Activated CD8-positive, alpha-beta memory T cell treated with anti-CD3 and anti-CD28 coated beads, Interleukin-2, amount 10 ng/mL, durations not matched to agents 7 days and 5 days (primary cell): ENCODE data around the gene ASB5. TPM values are rescaled to one million over a fixed set of nuclear protein-coding genes. Genes with fewer than 3 reads are reported as not detected.
"Not testable (repeated sequence)": the region's sequence is repeated elsewhere in the genome, so short reads cannot be mapped to it uniquely, and the experiment has no call there.

Experiments used
- ATAC-seq: fragments of 150-1000 bp; cut with Tn5 transposase; one replicate; pipeline ENCODE4 v1.10.0; 2021; ENCODE audit warnings: moderate library complexity
- CTCF ChIA-PET: fragments of 350-600 bp; sonication (Branson Sonifier 250); formaldehyde crosslinking; loops from one replicate; lab custom pipeline; 2021; ENCODE audit warnings: antibody characterized with exemption; lab: Charles Lee
- DNase-seq: peaks from one replicate; pipeline ENCODE4 v3.0.0-alpha.2; 2020
- H3K27ac Mint-ChIP-seq: one replicate; pipeline ENCODE4 v1.8.0; 2021; ENCODE audit warnings: mild to moderate bottlenecking, mixed read lengths
- H3K27me3 Mint-ChIP-seq: one replicate; pipeline ENCODE4 v1.8.0; 2021; ENCODE audit warnings: mixed read lengths
- H3K36me3 Mint-ChIP-seq: one replicate; pipeline ENCODE4 v1.8.0; 2021; ENCODE audit warnings: mild to moderate bottlenecking, mixed read lengths
- H3K4me1 Mint-ChIP-seq: one replicate; pipeline ENCODE4 v1.8.0; 2021; ENCODE audit warnings: mixed read lengths
- H3K4me3 Mint-ChIP-seq: one replicate; pipeline ENCODE4 v1.8.0; 2021; ENCODE audit warnings: mild to moderate bottlenecking, moderate library complexity, mixed read lengths
- H3K9me3 Mint-ChIP-seq: one replicate; pipeline ENCODE4 v1.8.0; 2022; ENCODE audit warnings: low read depth, mixed read lengths
- total RNA-seq, 2 experiments: library from RNA; stranded (reverse); gene quantifications; one replicate each; pipeline ENCODE4 v1.2.3, GENCODE V29; 2021

ASB5 gene
- total RNA-seq, 2 experiments from 2014 or later: not detected

- no peak overlapping the region for H3K4me3 Mint-ChIP-seq
- no peak for DNase-seq
- CTCF ChIA-PET: no interaction called here
- no peak for ATAC-seq
- no peaks in the 10 kb centered on the region for H3K27me3 Mint-ChIP-seq
- H3K9me3 Mint-ChIP-seq: no peaks in the 10 kb centered on the region
- H3K36me3 Mint-ChIP-seq: no peaks in the 10 kb centered on the region
- H3K4me1 Mint-ChIP-seq: no peaks in the 10 kb centered on the region
- H3K27ac Mint-ChIP-seq: no peak overlapping the region
Measured at GRCh38 chr4:176293660-176294059, 24.6 kb upstream of the ASB5 start.

- Mint-ChIP-seq H3K9me3 (no peaks in the 10 kb centered on the region), H3K36me3 (no peaks in the 10 kb centered on the region), H3K4me1 (no peaks in the 10 kb centered on the region), H3K27ac (no peak overlapping the region), H3K27me3 (no peaks in the 10 kb centered on the region), H3K4me3 (no peak overlapping the region)
- ATAC-seq (no peak), DNase-seq (no peak)
- CTCF ChIA-PET: no interaction called here
Measured at GRCh38 chr4:176292920-176293319, 23.9 kb upstream of the ASB5 start.

GRCh38 chr4:176291748-176292147 lies 22.7 kb upstream of the ASB5 start:
- H3K4me1 Mint-ChIP-seq: no peaks in the 10 kb centered on the region
- H3K9me3 Mint-ChIP-seq: no peaks in the 10 kb centered on the region
- H3K27me3 Mint-ChIP-seq: no peaks in the 10 kb centered on the region
- H3K4me3 Mint-ChIP-seq: no peak overlapping the region
- no peak overlapping the region for H3K27ac Mint-ChIP-seq
- no peaks in the 10 kb centered on the region for H3K36me3 Mint-ChIP-seq
- no peak for DNase-seq
- CTCF ChIA-PET: no interaction called here
- ATAC-seq: no peak

GRCh38 chr4:176290520-176290919 lies 21.5 kb upstream of the ASB5 start:
- Mint-ChIP-seq H3K4me3 (no peak overlapping the region), H3K36me3 (no peaks in the 10 kb centered on the region)

GRCh38 chr4:176289561-176289960 lies 20.5 kb upstream of the ASB5 start:
- no peak for ATAC-seq
- CTCF ChIA-PET: no interaction called here
- H3K4me1 Mint-ChIP-seq: no peaks in the 10 kb centered on the region

More at GRCh38 chr4:176290520-176290919, 21.5 kb upstream of the ASB5 start:
- no peak overlapping the region for H3K27ac Mint-ChIP-seq
- no peaks in the 10 kb centered on the region for H3K4me1 Mint-ChIP-seq
- DNase-seq: no peak
- ATAC-seq: no peak
- no peaks in the 10 kb centered on the region for H3K9me3 Mint-ChIP-seq
- CTCF ChIA-PET: no interaction called here
- H3K27me3 Mint-ChIP-seq: no peaks in the 10 kb centered on the region

GRCh38 chr4:176288020-176288419 lies 19.0 kb upstream of the ASB5 start:
- DNase-seq (no peak), ATAC-seq (no peak)
- H3K4me3 Mint-ChIP-seq: no peak overlapping the region
- CTCF ChIA-PET: no interaction called here
- no peaks in the 10 kb centered on the region for H3K4me1 Mint-ChIP-seq
- H3K36me3 Mint-ChIP-seq: no peaks in the 10 kb centered on the region
- no peaks in the 10 kb centered on the region for H3K27me3 Mint-ChIP-seq
- H3K9me3 Mint-ChIP-seq: no peaks in the 10 kb centered on the region
- H3K27ac Mint-ChIP-seq: no peak overlapping the region

More at GRCh38 chr4:176289561-176289960, 20.5 kb upstream of the ASB5 start:
- H3K36me3 Mint-ChIP-seq: no peaks in the 10 kb centered on the region
- no peak for DNase-seq
- no peak overlapping the region for H3K27ac Mint-ChIP-seq
- no peaks in the 10 kb centered on the region for H3K27me3 Mint-ChIP-seq
- H3K9me3 Mint-ChIP-seq: no peaks in the 10 kb centered on the region
- H3K4me3 Mint-ChIP-seq: no peak overlapping the region

GRCh38 chr4:176287546-176287945 lies 18.5 kb upstream of the ASB5 start:
- Mint-ChIP-seq H3K9me3 (no peaks in the 10 kb centered on the region), H3K27ac (no peak overlapping the region), H3K4me3 (no peak overlapping the region), H3K36me3 (no peaks in the 10 kb centered on the region), H3K27me3 (no peaks in the 10 kb centered on the region), H3K4me1 (no peaks in the 10 kb centered on the region)
- DNase-seq (no peak), ATAC-seq (no peak)
- CTCF ChIA-PET: no interaction called here

- no peaks in the 10 kb centered on the region for H3K27me3 Mint-ChIP-seq
- H3K4me1 Mint-ChIP-seq: no peaks in the 10 kb centered on the region
- CTCF ChIA-PET: no interaction called here
- no peaks in the 10 kb centered on the region for H3K36me3 Mint-ChIP-seq
- no peak overlapping the region for H3K4me3 Mint-ChIP-seq
- ATAC-seq (no peak), DNase-seq (no peak)
- H3K9me3 Mint-ChIP-seq: no peaks in the 10 kb centered on the region
- H3K27ac Mint-ChIP-seq: no peak overlapping the region
Measured at GRCh38 chr4:176286728-176287127, 17.7 kb upstream of the ASB5 start.

GRCh38 chr4:176279560-176279959 lies 10.5 kb upstream of the ASB5 start:
- CTCF ChIA-PET, H3K36me3 Mint-ChIP-seq, H3K27me3 Mint-ChIP-seq, H3K9me3 Mint-ChIP-seq, ATAC-seq, H3K4me3 Mint-ChIP-seq, DNase-seq, H3K27ac Mint-ChIP-seq, H3K4me1 Mint-ChIP-seq: not testable (repeated sequence)

GRCh38 chr4:176277162-176277904 lies 8.3 kb upstream of the ASB5 start:
- peak; percentile 45 for ATAC-seq
- H3K36me3 Mint-ChIP-seq: peaks cover 1% of the 10 kb centered on the region
- H3K27ac Mint-ChIP-seq: no peak overlapping the region
- peaks cover 10% of the 10 kb centered on the region for H3K27me3 Mint-ChIP-seq
- H3K4me1 Mint-ChIP-seq: no peaks in the 10 kb centered on the region
- no peak for DNase-seq
- CTCF ChIA-PET: no interaction called here
- no peak overlapping the region for H3K4me3 Mint-ChIP-seq
- no peaks in the 10 kb centered on the region for H3K9me3 Mint-ChIP-seq

GRCh38 chr4:176276710-176277109 lies 7.7 kb upstream of the ASB5 start:
- no peak overlapping the region for H3K4me3 Mint-ChIP-seq
- DNase-seq: no peak
- no peak overlapping the region for H3K27ac Mint-ChIP-seq
- H3K36me3 Mint-ChIP-seq: peaks cover 1% of the 10 kb centered on the region
- peaks cover 12% of the 10 kb centered on the region for H3K27me3 Mint-ChIP-seq
- H3K4me1 Mint-ChIP-seq: no peaks in the 10 kb centered on the region
- no peaks in the 10 kb centered on the region for H3K9me3 Mint-ChIP-seq
- no peak for ATAC-seq
- CTCF ChIA-PET: no interaction called here

- Mint-ChIP-seq H3K9me3 (no peaks in the 10 kb centered on the region), H3K27ac (no peak overlapping the region), H3K4me3 (no peak overlapping the region), H3K4me1 (no peaks in the 10 kb centered on the region), H3K27me3 (peaks cover 13% of the 10 kb centered on the region), H3K36me3 (no peaks in the 10 kb centered on the region)
- CTCF ChIA-PET: interaction anchor here (0.7 kb wide), 1 partner anchor 15 kb away, joined by 3 read pairs; no protein-coding TSS in a partner anchor
- ATAC-seq (no peak), DNase-seq (no peak)
Measured at GRCh38 chr4:176274441-176274840, 5.4 kb upstream of the ASB5 start.

GRCh38 chr4:176273736-176274135 lies 4.7 kb upstream of the ASB5 start:
- Mint-ChIP-seq H3K9me3 (no peaks in the 10 kb centered on the region), H3K36me3 (no peaks in the 10 kb centered on the region), H3K27me3 (peaks cover 12% of the 10 kb centered on the region), H3K4me3 (no peak overlapping the region), H3K4me1 (no peaks in the 10 kb centered on the region), H3K27ac (no peak overlapping the region)
- CTCF ChIA-PET: no interaction called here
- DNase-seq: no peak
- no peak for ATAC-seq

GRCh38 chr4:176272799-176273198 lies 3.8 kb upstream of the ASB5 start:
- Mint-ChIP-seq H3K4me1 (no peaks in the 10 kb centered on the region), H3K27me3 (peaks cover 12% of the 10 kb centered on the region), H3K36me3 (no peaks in the 10 kb centered on the region), H3K27ac (no peak overlapping the region), H3K4me3 (no peak overlapping the region), H3K9me3 (no peaks in the 10 kb centered on the region)
- CTCF ChIA-PET: no interaction called here
- DNase-seq (no peak), ATAC-seq (no peak)
